Natural killer cell treated with Interleukin-12 subunit alpha and Interleukin-12 subunit beta and Interleukin-15 and Interleukin-18, amount 100 ng/mL, for 72 hours (primary cell): ENCODE data around the gene CHRNA9. TPM values are rescaled to one million over a fixed set of nuclear protein-coding genes. Genes with fewer than 3 reads are reported as not detected.

Experiments used
- ATAC-seq, 2 donors: fragments of 150-1000 bp; cut with Tn5 transposase in 1 of 2; sonication (Bioruptor Pico), chemical (Tn5 transposase) in 1 of 2; 2 replicates each; pipeline ENCODE4 v1.10.0; 2021
- DNase-seq: peaks from one replicate; pipeline ENCODE4 v3.0.0; 2022; ENCODE audit warnings: low spot score
- H3K27ac Mint-ChIP-seq, 2 donors: 1 replicate in 1 of 2; 2 replicates in 1 of 2; pipeline ENCODE4 v1.8.0; 2022; ENCODE audit warnings: mixed read lengths in 2 of 2, mild to moderate bottlenecking in 1 of 2, moderate library complexity in 1 of 2
- H3K27me3 Mint-ChIP-seq, 2 donors: 1 replicate in 1 of 2; 2 replicates in 1 of 2; pipeline ENCODE4 v1.8.0; 2022; ENCODE audit warnings: mixed read lengths in 2 of 2
- H3K36me3 Mint-ChIP-seq: one replicate; pipeline ENCODE4 v1.8.0; 2022; ENCODE audit warnings: mixed read lengths
- H3K4me1 Mint-ChIP-seq, 2 donors: 1 replicate in 1 of 2; 2 replicates in 1 of 2; pipeline ENCODE4 v1.8.0; 2022; ENCODE audit warnings: low read depth in 2 of 2, mixed read lengths in 2 of 2, mild to moderate bottlenecking in 1 of 2
- H3K4me3 Mint-ChIP-seq: one replicate; pipeline ENCODE4 v1.8.0; 2022; ENCODE audit warnings: mixed read lengths
- H3K9me3 Mint-ChIP-seq: 2 replicates; pipeline ENCODE4 v1.8.0; 2022; ENCODE audit warnings: mixed read lengths
- total RNA-seq, 2 donors: library from RNA; stranded (reverse); gene quantifications; one replicate each; pipeline ENCODE4 v1.2.3, GENCODE V29; 2022

Gene CHRNA9
- total RNA-seq, 2 donors from 2014 or later = not detected

DNA sequence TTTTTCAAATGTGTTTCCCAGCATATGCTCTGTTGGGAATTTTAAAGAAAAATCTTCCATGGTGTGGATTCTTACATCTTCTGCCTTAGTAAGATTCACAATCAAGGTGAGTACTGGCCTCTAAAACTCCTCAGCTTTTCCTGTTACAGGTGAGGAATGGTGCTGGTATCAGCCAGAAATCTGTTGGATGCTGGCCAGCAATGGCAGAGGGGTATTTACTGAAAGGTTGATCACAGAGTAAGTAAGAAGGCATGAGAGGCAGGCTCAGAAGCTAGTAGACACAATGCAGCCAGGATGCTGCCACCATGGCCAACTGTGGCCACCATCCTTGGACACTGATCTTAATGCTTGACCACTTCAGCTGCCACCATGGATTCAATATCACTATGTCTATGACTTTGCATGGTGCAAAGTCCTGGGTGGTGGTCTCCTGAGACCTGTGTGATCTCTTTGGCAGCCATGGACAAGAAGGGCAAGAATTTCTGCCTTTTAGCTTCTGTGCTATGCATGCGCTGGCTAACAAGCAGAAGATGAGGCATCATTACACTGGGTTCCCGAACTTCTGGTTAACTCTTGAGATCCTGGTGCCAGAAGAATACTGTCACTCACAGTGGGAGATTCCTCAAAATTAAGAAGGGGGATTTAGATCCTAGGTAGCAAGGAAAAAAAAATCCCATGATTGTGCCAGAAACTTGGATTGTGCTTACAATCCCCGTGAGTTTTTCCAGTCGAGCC lies 60.2 kb downstream of the CHRNA9 start:
- no peaks in the 10 kb centered on the region for H3K36me3 Mint-ChIP-seq
- no peak overlapping the region for H3K4me3 Mint-ChIP-seq
- no peaks in the 10 kb centered on the region for H3K4me1 Mint-ChIP-seq
- peaks cover 3 to 11% of the 10 kb centered on the region in 2 donors for H3K27me3 Mint-ChIP-seq
- no peak overlapping the region for H3K27ac Mint-ChIP-seq
- peak in 1 of 2 donors; percentile 16 for ATAC-seq
- H3K9me3 Mint-ChIP-seq = no peaks in the 10 kb centered on the region
- no peak for DNase-seq

- DNase-seq (no peak), ATAC-seq (no peak)
- Mint-ChIP-seq H3K27me3 (peaks cover 3 to 11% of the 10 kb centered on the region in 2 donors), H3K4me1 (no peaks in the 10 kb centered on the region), H3K4me3 (no peak overlapping the region), H3K36me3 (no peaks in the 10 kb centered on the region), H3K9me3 (no peaks in the 10 kb centered on the region), H3K27ac (no peak overlapping the region)
These were observed 61.0 kb downstream of the CHRNA9 start for GRCh38 chr4:40395908-40396793.

GRCh38 chr4:40399578-40399977 lies 64.4 kb downstream of the CHRNA9 start:
- no peaks in the 10 kb centered on the region for H3K36me3 Mint-ChIP-seq
- H3K27ac Mint-ChIP-seq = no peak overlapping the region
- H3K4me1 Mint-ChIP-seq = no peaks in the 10 kb centered on the region
- H3K9me3 Mint-ChIP-seq = no peaks in the 10 kb centered on the region
- H3K4me3 Mint-ChIP-seq = no peak overlapping the region
- ATAC-seq (no peak), DNase-seq (no peak)
- peaks cover 0 to 15% of the 10 kb centered on the region in 2 donors for H3K27me3 Mint-ChIP-seq

DNA sequence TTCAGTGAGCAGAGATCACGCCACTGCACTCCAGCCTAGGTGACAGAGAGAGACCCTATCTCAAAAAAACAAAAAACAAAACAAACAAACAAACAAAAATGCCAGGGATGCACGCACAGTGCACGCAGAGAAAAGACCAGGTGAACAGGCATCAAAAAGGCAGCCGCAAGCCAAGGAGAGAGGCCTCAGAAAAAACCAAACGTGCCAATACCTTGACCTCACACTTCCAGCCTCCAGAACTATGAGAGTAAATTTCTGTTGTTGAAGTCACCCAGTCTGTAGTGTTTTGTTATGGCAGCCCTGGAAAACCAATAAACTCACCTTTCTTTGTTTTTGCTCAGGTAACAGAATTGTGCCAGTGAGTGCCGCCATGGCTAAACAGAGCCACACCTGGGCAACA lies 66.0 kb downstream of the CHRNA9 start:
- no peak for DNase-seq
- Mint-ChIP-seq H3K4me1 (no peaks in the 10 kb centered on the region), H3K27ac (no peak overlapping the region), H3K9me3 (no peaks in the 10 kb centered on the region), H3K4me3 (no peak overlapping the region), H3K36me3 (peaks cover 5% of the 10 kb centered on the region), H3K27me3 (peaks cover 0 to 18% of the 10 kb centered on the region in 2 donors)
- no peak for ATAC-seq

- Mint-ChIP-seq H3K36me3 (peaks cover 5% of the 10 kb centered on the region), H3K4me1 (no peaks in the 10 kb centered on the region), H3K27ac (no peak overlapping the region), H3K9me3 (no peaks in the 10 kb centered on the region), H3K27me3 (peaks cover 0 to 18% of the 10 kb centered on the region in 2 donors), H3K4me3 (no peak overlapping the region)
- ATAC-seq (no peak), DNase-seq (no peak)
These were observed 66.5 kb downstream of the CHRNA9 start for GRCh38 chr4:40401631-40402030.

GRCh38 chr4:40402556-40402955 lies 67.4 kb downstream of the CHRNA9 start:
- H3K27me3 Mint-ChIP-seq = peaks cover 0 to 18% of the 10 kb centered on the region in 2 donors
- H3K9me3 Mint-ChIP-seq = no peaks in the 10 kb centered on the region
- DNase-seq (no peak), ATAC-seq (no peak)
- H3K4me1 Mint-ChIP-seq = no peaks in the 10 kb centered on the region
- H3K27ac Mint-ChIP-seq = no peak overlapping the region
- no peak overlapping the region for H3K4me3 Mint-ChIP-seq
- H3K36me3 Mint-ChIP-seq = peaks cover 5% of the 10 kb centered on the region

DNA sequence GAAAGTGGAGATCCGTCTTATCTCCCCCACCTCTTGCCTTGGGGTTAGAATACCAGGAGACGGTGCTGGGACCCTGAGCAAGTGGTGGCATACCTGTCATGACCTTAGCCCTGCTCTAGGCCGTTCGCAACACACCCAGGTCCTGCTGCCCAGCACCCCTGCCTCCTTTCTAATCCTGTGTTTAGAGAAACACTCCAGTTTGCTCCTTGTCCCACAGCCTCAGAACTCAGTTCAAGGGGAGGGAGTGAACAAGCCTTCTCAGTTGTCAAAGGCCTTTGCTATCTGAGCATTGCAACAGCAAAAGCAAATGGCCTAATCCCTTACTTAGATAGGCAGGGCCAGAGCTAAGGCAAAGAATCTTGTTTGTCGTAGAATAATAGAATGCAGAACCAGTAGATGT lies 67.9 kb downstream of the CHRNA9 start:
- no peak overlapping the region for H3K4me3 Mint-ChIP-seq
- no peaks in the 10 kb centered on the region for H3K9me3 Mint-ChIP-seq

More for the DNA sequence above, 67.9 kb downstream of the CHRNA9 start:
- peaks cover 5% of the 10 kb centered on the region for H3K36me3 Mint-ChIP-seq
- ATAC-seq (no peak), DNase-seq (no peak)
- H3K27me3 Mint-ChIP-seq = peaks cover 0 to 18% of the 10 kb centered on the region in 2 donors
- no peaks in the 10 kb centered on the region for H3K4me1 Mint-ChIP-seq
- no peak overlapping the region for H3K27ac Mint-ChIP-seq

Other genes starting within 250 kb of the CHRNA9 start
- gene RHOH, start 138.3 kb upstream of the CHRNA9 start, total RNA-seq = 100 to 1,000 TPM; 140 to 169 TPM